GM15510 (cell line): ENCODE results near the gene PRKAG2.

Experiments
- POLR2A ChIP-seq: IDR thresholded peaks from 3 replicates; pipeline ENCODE4 v1.6.1; 2011; ENCODE audit warnings: borderline replicate concordance; ENCODE audit not compliant: insufficient read length; ENCODE audit errors: extremely low read depth

PRKAG2 gene

GRCh38 chr7:151517601-151518104 lies 359.3 kb downstream of the PRKAG2 start:
- no peak for TF ChIP-seq POLR2A

GRCh38 chr7:151515276-151515565 lies 361.7 kb downstream of the PRKAG2 start:
- no peak for TF ChIP-seq POLR2A

GRCh38 chr7:151514461-151515275 lies 362.2 kb downstream of the PRKAG2 start:
- no peak for TF ChIP-seq POLR2A

- TF ChIP-seq POLR2A: no peak
Observed at GRCh38 chr7:151513133-151513532, 363.8 kb downstream of the PRKAG2 start.

- TF ChIP-seq POLR2A: no peak
Observed at GRCh38 chr7:151512353-151512752, 364.6 kb downstream of the PRKAG2 start.

GRCh38 chr7:151511946-151512345 lies 365.0 kb downstream of the PRKAG2 start:
- TF ChIP-seq POLR2A: no peak

- no peak for TF ChIP-seq POLR2A
Observed at GRCh38 chr7:151511270-151511669, 365.6 kb downstream of the PRKAG2 start.

GRCh38 chr7:151509670-151510333 lies 367.1 kb downstream of the PRKAG2 start:
- TF ChIP-seq POLR2A: no peak

GRCh38 chr7:151508991-151509390 lies 367.9 kb downstream of the PRKAG2 start:
- no peak for TF ChIP-seq POLR2A

GRCh38 chr7:151507806-151508205 lies 369.1 kb downstream of the PRKAG2 start:
- TF ChIP-seq POLR2A: no peak

- TF ChIP-seq POLR2A: no peak
Observed at GRCh38 chr7:151506901-151507382, 370.0 kb downstream of the PRKAG2 start.
